ENCODE data around the gene ITFG2. TPM values are rescaled to one million over a fixed set of nuclear protein-coding genes. Genes with fewer than 3 reads are reported as not detected.

ITFG2 gene
- total and polyA plus RNA-seq, 2 experiments from 2014 or later, result 20.9 to 23.5 TPM

DNA sequence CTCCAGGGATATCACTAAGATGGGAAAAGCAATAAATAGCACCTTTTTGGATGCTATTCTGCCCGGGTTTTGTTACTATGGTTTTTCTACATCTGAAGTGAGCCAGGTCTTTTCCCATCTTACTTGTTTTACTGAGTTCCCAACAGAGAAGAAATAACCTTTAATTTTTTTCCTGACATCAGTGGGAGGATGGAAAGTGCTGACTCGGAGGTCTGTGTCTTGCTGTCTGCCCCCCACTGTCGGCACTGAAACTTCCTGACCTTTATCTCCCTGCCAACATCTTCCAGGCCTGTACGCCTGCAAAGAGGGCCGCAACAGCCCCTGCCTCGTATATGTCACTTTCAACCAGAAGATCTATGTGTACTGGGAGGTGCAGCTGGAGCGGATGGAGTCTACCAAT is 11.0 kb downstream of the ITFG2 start:
- DNase-seq (ENCODE audit: low spot score), result no peak
- no peak for TF ChIP-seq EZH2phosphoT487 (IDR thresholded peaks at IDR 0.05; ENCODE audit: low read depth, severe bottlenecking, unreplicated experiment)
- TF ChIP-seq, protein P1, sequence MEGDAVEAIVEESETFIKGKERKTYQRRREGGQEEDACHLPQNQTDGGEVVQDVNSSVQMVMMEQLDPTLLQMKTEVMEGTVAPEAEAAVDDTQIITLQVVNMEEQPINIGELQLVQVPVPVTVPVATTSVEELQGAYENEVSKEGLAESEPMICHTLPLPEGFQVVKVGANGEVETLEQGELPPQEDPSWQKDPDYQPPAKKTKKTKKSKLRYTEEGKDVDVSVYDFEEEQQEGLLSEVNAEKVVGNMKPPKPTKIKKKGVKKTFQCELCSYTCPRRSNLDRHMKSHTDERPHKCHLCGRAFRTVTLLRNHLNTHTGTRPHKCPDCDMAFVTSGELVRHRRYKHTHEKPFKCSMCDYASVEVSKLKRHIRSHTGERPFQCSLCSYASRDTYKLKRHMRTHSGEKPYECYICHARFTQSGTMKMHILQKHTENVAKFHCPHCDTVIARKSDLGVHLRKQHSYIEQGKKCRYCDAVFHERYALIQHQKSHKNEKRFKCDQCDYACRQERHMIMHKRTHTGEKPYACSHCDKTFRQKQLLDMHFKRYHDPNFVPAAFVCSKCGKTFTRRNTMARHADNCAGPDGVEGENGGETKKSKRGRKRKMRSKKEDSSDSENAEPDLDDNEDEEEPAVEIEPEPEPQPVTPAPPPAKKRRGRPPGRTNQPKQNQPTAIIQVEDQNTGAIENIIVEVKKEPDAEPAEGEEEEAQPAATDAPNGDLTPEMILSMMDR (IDR thresholded peaks at IDR 0.05; ENCODE audit: poor library complexity), result no peak
- no peak for TF ChIP-seq EZH2 (IDR thresholded peaks at IDR 0.05; ENCODE audit: borderline replicate concordance)
- Histone ChIP-seq H4K20me1 (ENCODE audit: insufficient read depth, poor library complexity, severe bottlenecking) (no peaks in the 10 kb centered on the region), H3K36me3 (replicated peaks; ENCODE audit: insufficient read depth, low read depth) (no peaks in the 10 kb centered on the region), H3K27ac (no peak overlapping the region), H2AFZ (no peak overlapping the region), H3K4me1 (ENCODE audit: insufficient read depth) (no peaks in the 10 kb centered on the region), H3K79me2 (no peaks in the 10 kb centered on the region), H3K9me2 (replicated peaks; ENCODE audit: insufficient read depth) (no peaks in the 10 kb centered on the region), H3K9me3 (ENCODE audit: low read depth) (no peaks in the 10 kb centered on the region), H3K4me2 (no peak overlapping the region), H3K27me3 (no peaks in the 10 kb centered on the region), H3K4me3 (no peak overlapping the region)
- 75% methylated on average over 7 of the region's 7 CpGs for WGBS (ENCODE audit: low lambda C conversion rate, missing lambda C conversion rate)

GRCh38 chr12:2824541-2824940 is 12.1 kb downstream of the ITFG2 start:
- no peak for DNase-seq (ENCODE audit: low spot score)
- Histone ChIP-seq H3K9me2 (replicated peaks; ENCODE audit: insufficient read depth) (no peaks in the 10 kb centered on the region), H3K79me2 (no peaks in the 10 kb centered on the region), H3K27ac (no peak overlapping the region), H3K4me1 (ENCODE audit: insufficient read depth) (no peaks in the 10 kb centered on the region), H3K27me3 (no peaks in the 10 kb centered on the region), H4K20me1 (ENCODE audit: insufficient read depth, poor library complexity, severe bottlenecking) (no peaks in the 10 kb centered on the region), H3K4me3 (no peak overlapping the region), H3K9me3 (ENCODE audit: low read depth) (no peaks in the 10 kb centered on the region), H2AFZ (no peak overlapping the region), H3K36me3 (replicated peaks; ENCODE audit: insufficient read depth, low read depth) (no peaks in the 10 kb centered on the region), H3K4me2 (no peak overlapping the region)
- TF ChIP-seq, protein P1 (IDR thresholded peaks at IDR 0.05; ENCODE audit: poor library complexity), result no peak
- TF ChIP-seq EZH2phosphoT487 (IDR thresholded peaks at IDR 0.05; ENCODE audit: low read depth, severe bottlenecking, unreplicated experiment) (no peak), EZH2 (IDR thresholded peaks at IDR 0.05; ENCODE audit: borderline replicate concordance) (no peak)
- 93% methylated on average over 6 of the region's 6 CpGs for WGBS (ENCODE audit: low lambda C conversion rate, missing lambda C conversion rate)

DNA sequence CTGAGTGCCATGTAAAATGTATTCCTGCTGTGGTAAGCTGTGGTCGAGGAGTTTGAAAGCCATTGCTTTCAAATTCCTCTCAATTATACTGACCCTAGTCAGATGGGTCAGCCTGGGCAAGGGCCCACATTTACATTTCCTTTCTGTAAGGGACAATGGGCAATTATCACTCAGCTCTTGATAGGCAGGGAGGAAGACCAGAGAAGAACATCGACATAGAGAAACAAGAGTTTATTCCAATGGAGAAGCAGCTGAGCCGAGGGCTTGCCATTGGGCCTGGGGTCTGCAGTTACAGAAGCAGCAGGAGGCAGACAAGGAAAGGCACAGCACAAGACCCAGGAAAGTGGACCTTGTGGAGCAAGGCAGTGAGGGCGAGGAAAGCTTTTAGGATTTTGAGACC is 12.7 kb downstream of the ITFG2 start:
- WGBS (ENCODE audit: low lambda C conversion rate, missing lambda C conversion rate), result 71% methylated on average over 4 of the region's 4 CpGs
- no peaks in the 10 kb centered on the region for H3K4me1 ChIP-seq (ENCODE audit: insufficient read depth)
- no peak overlapping the region for H3K27ac ChIP-seq
- H2AFZ ChIP-seq, result no peak overlapping the region
- no peaks in the 10 kb centered on the region for H3K27me3 ChIP-seq
- no peak for DNase-seq (ENCODE audit: low spot score)
- no peaks in the 10 kb centered on the region for H3K9me3 ChIP-seq (ENCODE audit: low read depth)
- no peaks in the 10 kb centered on the region for H3K79me2 ChIP-seq
- TF ChIP-seq, protein P1 (IDR thresholded peaks at IDR 0.05; ENCODE audit: poor library complexity), result no peak
- TF ChIP-seq EZH2phosphoT487 (IDR thresholded peaks at IDR 0.05; ENCODE audit: low read depth, severe bottlenecking, unreplicated experiment) (no peak), EZH2 (IDR thresholded peaks at IDR 0.05; ENCODE audit: borderline replicate concordance) (no peak)
- H3K36me3 ChIP-seq (replicated peaks; ENCODE audit: insufficient read depth, low read depth), result no peaks in the 10 kb centered on the region
- no peak overlapping the region for H3K4me2 ChIP-seq
- no peaks in the 10 kb centered on the region for H4K20me1 ChIP-seq (ENCODE audit: insufficient read depth, poor library complexity, severe bottlenecking)
- no peak overlapping the region for H3K4me3 ChIP-seq
- H3K9me2 ChIP-seq (replicated peaks; ENCODE audit: insufficient read depth), result no peaks in the 10 kb centered on the region

DNA sequence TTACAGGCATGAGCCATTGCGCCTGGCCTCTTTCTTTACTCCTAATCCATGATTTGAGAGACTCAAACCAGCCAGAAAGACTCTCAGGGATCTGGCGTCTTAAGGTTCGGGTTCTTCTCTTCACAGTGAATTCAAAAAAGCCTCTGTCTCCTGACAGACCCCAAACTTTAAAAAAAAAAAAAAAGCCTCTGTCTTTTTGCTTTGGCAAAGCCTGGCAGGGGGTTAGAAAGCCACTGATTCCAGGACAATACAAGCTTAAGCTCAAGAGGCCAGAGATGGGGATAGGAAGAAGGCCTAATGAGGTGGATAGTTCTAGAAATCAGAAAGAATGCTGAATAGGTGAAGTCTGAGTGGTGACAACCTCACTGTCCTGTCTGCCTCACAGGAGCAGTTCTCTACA is 13.6 kb downstream of the ITFG2 start:
- Histone ChIP-seq H2AFZ (no peak overlapping the region), H4K20me1 (ENCODE audit: insufficient read depth, poor library complexity, severe bottlenecking) (no peaks in the 10 kb centered on the region), H3K4me2 (no peak overlapping the region), H3K27ac (no peak overlapping the region), H3K9me3 (ENCODE audit: low read depth) (no peaks in the 10 kb centered on the region), H3K79me2 (no peaks in the 10 kb centered on the region), H3K27me3 (no peaks in the 10 kb centered on the region), H3K4me3 (no peak overlapping the region), H3K36me3 (replicated peaks; ENCODE audit: insufficient read depth, low read depth) (no peaks in the 10 kb centered on the region), H3K9me2 (replicated peaks; ENCODE audit: insufficient read depth) (no peaks in the 10 kb centered on the region), H3K4me1 (ENCODE audit: insufficient read depth) (no peaks in the 10 kb centered on the region)
- TF ChIP-seq EZH2 (IDR thresholded peaks at IDR 0.05; ENCODE audit: borderline replicate concordance) (no peak), EZH2phosphoT487 (IDR thresholded peaks at IDR 0.05; ENCODE audit: low read depth, severe bottlenecking, unreplicated experiment) (no peak)
- TF ChIP-seq, protein P1 (IDR thresholded peaks at IDR 0.05; ENCODE audit: poor library complexity), result no peak
- no peak for DNase-seq (ENCODE audit: low spot score)
- 93% methylated on average over 3 of the region's 3 CpGs for WGBS (ENCODE audit: low lambda C conversion rate, missing lambda C conversion rate)

Data from hepatocyte (in vitro differentiated cells).